GM19463 (cell line): ENCODE data around the gene RUNDC1.
A peak's percentile ranks its signal among the peaks of the same experiment; 100 is the strongest.

Source experiments
- ATAC-seq: cut with Tn5 transposase; IDR thresholded peaks from one replicate; pipeline ENCODE4 v1.9.1; 2021; ENCODE audit warnings: mild to moderate bottlenecking, moderate library complexity; ENCODE audit not compliant: unreplicated experiment

Gene RUNDC1

GRCh38 chr17:43018008-43018853, 37.9 kb downstream of the RUNDC1 start:
- no peak for ATAC-seq

DNA sequence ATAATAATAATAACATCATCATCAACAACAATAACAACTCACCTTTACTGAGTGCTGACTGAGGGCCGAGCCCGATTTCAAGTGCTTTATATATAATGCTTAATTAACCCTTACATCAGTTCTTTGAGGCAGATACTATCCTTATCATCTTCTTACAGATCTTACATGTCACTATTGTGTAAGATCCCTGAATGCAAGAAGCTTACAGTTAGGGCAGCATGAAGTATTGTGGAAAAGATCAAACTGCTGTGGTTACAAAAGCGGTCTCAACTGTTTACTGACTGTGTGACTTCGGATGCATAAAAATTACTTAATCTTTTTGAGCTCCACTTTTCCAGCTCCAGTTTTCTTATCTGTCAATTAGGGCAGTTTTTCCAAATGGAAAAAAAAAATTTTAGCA, 38.6 kb downstream of the RUNDC1 start:
- no peak for ATAC-seq

- ATAC-seq: no peak
These were observed 39.1 kb downstream of the RUNDC1 start for GRCh38 chr17:43019418-43019817.

GRCh38 chr17:43020030-43020621, 39.8 kb downstream of the RUNDC1 start:
- no peak for ATAC-seq

DNA sequence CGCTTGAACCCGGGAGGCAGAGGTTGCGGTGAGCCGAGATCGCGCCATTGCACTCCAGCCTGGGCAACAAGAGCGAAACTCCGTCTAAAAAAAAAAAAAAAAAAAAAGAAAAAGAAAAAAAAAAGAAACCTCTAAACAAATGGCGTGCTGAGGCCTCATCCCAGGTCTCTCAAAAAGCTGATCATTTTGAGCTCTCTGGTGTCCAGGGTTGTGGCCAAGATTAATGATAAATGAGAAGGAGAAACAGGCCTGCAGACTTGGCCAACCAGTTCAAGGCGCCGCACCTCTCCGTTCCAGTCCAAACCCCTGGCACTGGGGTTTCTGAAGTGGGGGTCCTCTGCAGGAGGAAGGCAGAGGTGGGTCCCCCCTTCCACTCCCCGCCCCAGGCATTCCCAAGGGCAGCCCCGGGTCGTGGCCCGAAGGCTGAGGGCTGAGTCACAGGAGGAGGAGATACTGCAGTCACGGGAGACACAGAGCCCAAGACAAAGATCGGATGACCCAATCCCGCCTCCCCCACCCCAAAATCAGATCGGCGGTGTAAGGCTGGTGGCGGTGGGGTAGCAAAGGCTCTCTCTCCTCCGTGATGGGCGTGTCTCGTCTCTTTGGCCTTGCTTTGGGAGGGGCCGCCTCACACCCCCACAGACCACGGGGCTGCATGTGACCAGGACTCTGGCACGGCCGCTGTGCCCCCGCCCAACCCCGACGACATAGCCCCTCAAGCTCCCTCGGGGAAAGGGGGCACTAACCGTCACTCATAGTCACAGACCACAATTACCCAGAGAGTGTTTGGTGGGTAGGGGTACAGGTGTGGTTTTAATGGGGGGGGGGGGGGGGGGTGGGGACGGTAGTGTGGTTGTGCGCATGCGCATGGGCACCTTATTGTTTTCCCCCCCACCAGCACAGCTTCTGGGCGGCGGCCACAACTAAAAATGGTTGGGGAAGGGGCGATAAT, 40.7 kb downstream of the RUNDC1 start:
- ATAC-seq: no peak

DNA sequence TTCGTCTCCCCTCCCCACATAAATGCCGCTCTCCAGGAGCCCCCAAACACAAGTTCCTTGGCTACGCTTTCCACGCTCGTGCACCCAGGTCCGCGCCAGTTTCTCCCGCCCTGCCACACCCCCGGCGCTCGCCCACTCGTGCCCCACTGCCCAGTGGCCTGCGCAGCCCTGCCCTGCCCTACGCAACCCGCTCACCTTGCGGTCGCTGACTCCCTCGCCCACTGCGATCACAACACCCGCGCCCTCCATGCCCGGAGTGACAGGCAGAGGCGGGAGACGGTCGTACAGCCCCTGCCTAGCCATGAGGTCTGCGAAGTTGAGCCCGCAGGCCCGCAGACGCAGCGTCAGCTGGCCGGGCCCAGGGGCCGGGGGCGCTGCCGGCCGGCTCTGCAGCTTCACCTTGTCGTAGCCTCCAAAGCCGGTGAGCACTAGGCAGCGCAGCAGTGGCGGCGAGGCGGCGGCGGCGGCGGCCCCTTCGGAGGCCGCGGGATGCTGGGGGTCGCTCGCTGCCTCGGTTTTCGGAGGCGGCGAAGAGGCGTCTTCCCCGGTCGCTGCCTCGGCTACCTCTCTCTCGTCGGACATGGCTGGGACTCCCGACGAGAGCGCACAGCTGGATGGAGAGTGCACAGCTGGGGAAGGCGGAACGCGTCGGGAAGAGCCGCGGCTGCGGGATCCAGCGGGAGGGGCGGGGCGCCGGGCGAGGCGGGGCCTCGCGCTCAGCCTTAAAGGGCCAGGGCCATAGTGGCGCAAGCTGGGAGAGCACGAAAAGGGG, 41.6 kb downstream of the RUNDC1 start, which contains the start of gene VAT1:
VAT1 (minus strand) TSS at position 645 of the 772 bp plus-strand sequence; CDS start at position 582, 63 bp downstream.
- no peak for ATAC-seq

DNA sequence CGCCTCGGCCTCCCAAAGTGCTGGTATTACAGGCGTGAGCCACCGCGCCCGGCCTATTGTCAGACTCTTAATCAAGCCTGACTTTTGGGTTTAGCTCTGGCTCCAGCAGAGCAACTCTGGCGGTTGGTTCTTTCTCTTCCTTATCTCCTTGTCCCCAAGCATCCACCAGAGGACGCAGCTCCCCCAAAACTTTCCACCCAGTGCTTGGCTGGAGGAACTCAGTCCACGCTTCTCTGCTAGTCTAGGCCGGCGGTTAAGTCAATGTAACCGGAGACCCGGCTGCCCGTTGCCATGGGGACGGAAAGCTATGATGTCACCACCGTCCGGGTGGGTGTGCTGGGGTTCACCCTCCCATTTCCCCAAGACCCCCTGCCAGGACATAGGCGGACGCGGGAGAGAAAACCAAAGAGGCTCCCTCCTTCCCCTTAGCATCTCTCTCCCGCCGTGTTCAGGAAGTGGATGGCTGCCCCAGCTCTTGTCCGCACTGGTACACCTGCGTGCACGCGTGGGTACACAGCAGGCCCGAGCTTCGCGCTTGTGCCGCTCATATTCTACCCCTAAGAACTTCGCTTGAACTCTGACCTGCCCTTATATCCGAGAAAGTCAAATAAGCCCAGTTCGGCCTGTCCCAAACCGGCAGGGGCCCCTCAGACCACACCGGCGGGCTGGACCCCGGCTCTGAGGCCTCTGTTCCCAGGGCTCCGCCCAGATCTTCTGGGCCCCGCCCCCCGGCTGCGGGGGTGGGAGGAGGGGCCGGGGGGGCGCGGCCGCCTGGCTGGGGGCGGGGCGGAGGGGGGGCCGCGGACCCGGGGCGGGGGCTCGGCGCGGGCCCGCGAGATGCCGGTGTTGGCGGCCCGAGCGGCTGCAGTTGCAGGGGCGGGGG, 44.3 kb downstream of the RUNDC1 start, which contains the start of gene RND2:
RND2 (plus strand) TSS at position 825 of the 883 bp plus-strand sequence. CDS start 117 bp downstream, outside the sequence.
- peak; percentile 40 for ATAC-seq

DNA sequence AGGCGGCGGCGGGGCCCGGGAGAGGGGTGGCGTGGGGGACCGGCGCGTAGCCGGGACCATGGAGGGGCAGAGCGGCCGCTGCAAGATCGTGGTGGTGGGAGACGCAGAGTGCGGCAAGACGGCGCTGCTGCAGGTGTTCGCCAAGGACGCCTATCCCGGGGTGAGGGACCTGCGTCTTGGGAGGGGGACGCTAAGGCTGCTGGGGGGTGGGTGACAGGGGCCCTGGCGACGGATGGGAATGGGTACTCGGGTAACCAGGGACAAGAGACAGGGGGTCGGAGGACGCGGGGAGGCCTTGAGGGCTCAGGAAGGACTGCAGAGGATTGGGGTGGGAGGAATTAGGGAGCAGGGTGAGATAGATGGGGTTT, 44.9 kb downstream of the RUNDC1 start:
- ATAC-seq: no peak

DNA sequence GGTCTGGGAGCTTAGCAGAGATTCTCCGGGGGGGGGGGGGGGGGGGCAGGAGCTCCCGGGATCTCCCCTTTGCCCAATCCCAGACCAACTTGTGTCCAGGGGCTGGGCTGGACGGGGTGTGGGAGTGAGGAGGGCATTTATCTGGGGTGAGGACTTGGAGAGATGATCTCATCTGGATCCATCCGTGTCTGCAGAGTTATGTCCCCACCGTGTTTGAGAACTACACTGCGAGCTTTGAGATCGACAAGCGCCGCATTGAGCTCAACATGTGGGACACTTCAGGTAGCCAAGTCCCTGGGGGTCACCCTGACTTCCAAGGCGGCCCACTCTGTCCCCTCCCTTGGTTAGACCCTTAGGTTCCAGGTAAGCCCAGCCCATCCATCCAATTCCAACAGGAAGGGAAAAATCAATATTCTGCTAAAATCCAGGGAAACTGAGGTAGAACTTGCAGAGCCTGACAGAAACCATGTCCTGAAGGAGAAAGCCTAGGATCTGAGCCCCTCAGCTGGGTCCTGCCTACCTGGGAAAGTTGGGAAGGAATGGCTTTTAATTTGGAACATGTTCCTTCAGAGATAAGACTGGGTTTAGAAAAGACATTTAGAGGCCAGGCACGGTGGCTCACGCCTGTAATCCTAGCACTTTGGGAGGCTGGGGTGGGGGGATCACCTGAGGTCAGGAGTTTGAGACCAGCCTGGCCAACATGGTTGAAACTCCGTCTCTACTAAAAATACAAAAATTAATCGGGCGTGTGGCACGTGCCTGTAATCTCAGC, 45.6 kb downstream of the RUNDC1 start:
- ATAC-seq: no peak

GRCh38 chr17:43026595-43026994, 46.2 kb downstream of the RUNDC1 start:
- ATAC-seq: no peak

GRCh38 chr17:43027091-43028032, 47.0 kb downstream of the RUNDC1 start:
- no peak for ATAC-seq

GRCh38 chr17:43028221-43028861, 48.0 kb downstream of the RUNDC1 start:
- no peak for ATAC-seq

DNA sequence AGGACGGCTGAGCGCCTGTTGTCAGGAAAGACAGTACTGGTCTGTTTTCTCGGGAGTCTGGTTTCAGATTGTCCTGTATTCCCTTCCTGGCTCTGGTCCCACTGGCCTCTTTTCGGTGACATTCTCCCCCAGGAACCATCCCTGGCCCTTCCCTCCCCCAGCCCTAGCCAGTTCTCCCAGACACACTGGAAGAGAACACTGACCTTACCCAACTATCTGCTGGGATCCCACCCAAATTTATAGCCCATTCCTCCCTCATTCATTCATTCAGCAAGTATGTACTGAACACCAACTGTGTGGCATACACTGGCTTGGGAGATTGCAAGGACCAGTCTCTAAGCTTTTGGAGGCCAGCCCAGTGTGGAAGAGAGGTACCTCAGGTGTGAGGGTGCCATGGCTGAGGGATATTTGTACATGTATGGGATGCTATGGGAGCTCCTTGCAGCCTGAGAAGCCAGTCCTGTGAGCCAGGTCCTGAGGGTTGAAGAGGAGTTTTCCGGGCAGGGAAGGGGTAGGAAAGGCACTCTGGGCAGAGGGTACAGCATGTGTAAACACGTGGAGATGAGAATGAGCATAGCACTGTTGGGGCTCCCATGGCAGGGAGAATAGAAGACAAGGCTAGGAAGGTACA, 49.9 kb downstream of the RUNDC1 start:
- no peak for ATAC-seq

DNA sequence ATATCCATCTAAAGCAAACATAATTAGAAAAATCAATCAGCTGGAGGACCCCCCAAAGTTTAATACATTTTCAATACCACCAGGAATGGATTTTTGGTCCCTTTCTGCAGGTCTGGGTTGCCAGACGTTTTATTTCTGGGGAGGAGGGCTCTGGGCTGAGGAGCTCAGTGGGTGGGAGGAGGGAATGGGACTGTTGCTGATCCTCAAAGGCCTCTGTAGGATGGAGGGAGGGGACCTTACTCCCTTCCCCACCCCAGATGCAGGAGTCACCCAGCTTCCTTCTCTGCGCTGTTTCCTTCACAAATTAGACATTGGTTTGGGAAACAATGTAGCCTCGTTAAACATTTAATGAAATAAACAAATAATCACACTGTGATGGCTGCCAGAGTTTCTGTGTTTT, 51.3 kb downstream of the RUNDC1 start:
- ATAC-seq: no peak

GRCh38 chr17:43033948-43034881, 53.9 kb downstream of the RUNDC1 start:
- ATAC-seq: no peak

DNA sequence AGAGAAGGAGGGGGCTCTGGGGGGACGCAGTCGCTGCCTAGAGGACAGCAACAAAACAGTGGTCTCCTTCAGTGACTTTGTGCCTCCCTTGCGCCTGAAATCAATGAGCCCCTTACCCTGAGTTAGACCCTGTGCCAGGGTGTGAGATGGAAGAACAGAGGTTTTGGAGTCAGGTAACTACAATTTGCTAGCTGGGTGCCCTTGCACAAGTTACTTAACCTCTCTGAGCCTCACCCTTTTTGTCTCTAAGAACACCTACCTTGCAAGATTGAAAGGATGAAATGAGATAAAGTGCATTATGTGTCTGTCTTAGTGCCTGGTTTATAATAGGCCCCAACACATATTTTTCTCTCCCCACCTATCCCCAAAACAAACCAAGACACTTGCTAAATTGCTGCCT, 54.5 kb downstream of the RUNDC1 start:
- ATAC-seq: no peak
